ENCODE data around the gene CYP20A1.
"Not testable (repeated sequence)": the region's sequence is repeated elsewhere in the genome, so short reads cannot be mapped to it uniquely, and the experiment has no call there.

The CYP20A1 gene, protein sequence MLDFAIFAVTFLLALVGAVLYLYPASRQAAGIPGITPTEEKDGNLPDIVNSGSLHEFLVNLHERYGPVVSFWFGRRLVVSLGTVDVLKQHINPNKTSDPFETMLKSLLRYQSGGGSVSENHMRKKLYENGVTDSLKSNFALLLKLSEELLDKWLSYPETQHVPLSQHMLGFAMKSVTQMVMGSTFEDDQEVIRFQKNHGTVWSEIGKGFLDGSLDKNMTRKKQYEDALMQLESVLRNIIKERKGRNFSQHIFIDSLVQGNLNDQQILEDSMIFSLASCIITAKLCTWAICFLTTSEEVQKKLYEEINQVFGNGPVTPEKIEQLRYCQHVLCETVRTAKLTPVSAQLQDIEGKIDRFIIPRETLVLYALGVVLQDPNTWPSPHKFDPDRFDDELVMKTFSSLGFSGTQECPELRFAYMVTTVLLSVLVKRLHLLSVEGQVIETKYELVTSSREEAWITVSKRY

DNA sequence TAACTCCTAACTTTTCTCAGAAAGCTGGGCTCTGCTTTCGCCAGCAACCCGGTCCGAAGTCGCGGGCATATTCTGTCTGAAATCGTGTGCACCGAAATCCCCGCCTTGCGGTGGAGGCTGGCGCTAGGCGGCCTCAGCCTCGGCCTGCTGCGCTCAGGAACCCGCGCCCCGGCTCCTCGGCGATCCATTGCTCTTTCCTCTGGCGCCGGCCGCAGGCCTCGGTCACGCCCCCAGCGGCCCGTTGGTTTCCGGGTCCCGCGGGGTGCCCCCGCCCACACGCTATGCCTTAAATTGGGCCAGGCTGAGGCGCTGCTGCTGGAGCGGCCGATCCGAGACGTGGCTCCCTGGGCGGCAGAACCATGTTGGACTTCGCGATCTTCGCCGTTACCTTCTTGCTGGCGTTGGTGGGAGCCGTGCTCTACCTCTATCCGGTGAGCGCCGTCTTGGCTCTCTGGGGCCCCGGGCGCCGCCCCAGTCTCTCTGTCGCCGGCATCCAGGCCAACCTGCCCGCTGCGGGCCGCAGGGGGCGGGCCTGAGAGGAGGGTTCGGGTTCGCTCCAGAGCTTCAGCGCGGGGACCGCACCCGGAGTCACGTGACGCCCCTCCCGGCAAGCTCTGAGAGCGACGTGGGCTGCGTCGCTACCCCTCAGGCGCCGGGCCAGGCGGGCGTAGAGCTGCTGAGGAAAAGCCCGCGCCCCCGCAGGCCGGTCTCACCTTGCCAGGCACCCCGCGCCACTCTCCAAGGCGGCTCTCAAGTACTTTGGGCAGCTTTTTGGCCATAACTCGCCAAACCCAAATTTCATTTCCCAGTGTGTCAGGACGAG is at the start of gene CYP20A1:
TSS of gene CYP20A1 (plus strand) at position 315 of the 823 bp plus-strand sequence. CDS start at position 360, 45 bp downstream.
- DNase-seq: peak; percentile 86 to 99 (median 98)

DNA sequence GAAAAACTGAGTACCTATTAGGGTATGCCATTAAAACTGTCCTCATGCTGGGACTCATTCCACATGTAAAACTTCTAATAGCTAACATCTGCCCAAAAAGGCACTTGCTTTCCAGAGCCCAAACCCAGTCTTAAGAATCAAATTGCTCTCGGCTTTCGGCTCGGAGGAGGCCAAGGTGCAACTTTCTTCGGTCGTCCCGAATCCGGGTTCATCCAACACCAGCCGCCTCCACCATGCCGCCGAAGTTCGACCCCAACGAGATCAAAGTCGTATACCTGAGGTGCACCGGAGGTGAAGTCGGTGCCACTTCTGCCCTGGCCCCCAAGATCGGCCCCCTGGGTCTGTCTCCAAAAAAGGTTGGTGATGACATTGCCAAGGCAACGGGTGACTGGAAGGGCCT is 48.3 kb upstream of the CYP20A1 start:
- not testable (repeated sequence) for DNase-seq

DNA sequence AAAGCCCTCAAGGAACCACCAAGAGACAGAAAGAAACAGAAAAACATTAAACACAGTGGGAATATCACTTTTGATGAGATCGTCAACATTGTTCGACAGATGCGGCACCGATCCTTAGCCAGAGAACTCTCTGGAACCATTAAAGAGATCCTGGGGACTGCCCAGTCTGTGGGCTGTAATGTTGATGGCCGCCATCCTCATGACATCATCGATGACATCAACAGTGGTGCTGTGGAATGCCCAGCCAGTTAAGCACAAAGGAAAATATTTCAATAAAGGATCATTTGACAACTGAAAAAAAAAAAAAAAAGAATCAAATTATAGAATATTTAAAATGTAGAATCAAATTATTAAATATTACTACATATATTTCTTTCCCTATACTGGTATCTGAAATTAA is 47.8 kb upstream of the CYP20A1 start:
- DNase-seq: not testable (repeated sequence)

DNA sequence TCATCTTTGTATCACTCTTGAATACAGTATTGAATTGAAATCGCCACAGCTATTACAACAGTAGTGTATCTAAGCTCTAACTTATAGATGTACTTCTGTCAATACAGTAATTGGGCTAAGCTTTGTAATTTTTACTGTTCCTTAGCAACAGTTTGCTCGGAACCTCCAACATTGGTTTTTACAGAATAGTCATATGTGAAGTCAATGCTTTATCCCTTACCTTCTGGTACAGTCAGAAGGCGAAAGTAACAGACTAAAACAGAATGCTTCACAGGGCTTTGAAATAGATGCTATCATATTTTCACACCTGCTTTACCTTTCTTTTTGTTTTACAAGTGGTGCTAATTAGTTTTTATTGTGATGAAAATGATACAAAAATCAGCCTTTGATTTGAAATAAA is 46.9 kb upstream of the CYP20A1 start:
- DNase-seq: peak in 1 of 3 experiments; percentile 58

DNA sequence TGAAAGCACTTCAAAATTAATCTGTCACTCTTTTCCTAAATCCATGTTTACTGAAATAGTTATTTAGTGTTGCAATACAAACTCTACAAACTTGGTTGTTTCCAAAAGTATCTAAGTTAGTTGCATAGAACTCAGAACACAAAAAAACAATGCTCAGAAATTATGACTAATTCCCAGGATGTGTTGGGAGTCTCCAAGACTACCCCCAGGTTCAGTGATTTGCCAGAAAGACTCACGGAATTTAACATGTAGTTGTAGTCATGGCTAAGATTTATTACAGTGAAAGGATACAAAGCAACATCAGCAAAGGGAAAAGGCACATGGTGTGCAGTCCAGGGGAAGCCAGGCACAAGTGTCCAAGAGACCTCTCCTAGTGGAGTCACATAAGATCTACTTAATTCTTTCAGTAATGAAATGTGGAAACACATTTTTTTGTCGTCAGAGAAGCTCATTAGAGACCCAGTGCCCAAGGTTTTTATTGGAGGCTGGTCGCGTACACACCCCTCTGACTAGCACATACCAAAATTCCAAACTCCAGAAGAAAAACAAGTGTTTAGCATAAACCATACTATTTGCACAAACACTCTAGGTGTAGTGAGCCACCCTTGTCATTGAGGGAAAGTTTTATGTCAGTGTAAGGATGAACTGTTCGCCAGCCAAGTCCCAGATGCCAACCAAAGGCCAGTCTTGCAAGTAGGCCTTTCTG is 43.3 kb upstream of the CYP20A1 start:
- DNase-seq: no peak

DNA sequence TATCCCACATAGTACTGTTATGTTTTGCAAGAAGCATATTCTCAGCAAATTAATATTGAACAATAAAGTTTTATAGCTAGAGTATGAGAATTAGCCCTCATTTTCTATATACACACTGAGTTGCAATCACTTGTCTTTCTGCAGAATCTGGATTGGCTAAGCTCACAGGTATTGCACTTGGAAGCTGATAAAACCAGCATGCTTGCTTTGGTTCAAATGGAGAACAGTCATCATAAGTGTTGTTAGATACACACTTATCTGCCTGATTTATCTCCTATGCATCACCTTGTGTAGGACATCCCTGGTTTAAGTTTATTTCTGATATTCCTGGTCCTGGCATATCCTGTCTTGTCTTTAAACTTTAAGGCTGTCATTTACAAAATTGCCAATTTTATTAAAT is 38.0 kb upstream of the CYP20A1 start:
- DNase-seq: no peak

DNA sequence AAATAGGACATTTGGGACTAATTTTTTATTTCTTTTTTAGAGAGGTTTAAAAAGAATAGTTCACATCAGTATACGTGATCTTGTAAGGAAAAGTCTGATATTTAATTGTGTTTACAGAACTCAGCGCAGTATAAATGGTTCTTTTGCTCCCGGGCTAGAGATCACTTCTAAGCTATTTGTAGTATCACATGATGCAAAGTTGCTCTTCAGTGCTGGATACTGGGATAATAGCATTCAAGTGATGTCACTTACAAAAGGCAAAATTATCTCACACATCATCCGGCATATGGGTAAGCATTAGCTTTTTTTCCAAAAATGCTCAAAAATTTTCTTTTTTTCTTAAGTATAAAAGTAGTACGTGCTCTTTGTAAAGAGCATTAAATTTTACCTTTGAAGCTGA is 37.4 kb upstream of the CYP20A1 start:
- no peak for DNase-seq

DNA sequence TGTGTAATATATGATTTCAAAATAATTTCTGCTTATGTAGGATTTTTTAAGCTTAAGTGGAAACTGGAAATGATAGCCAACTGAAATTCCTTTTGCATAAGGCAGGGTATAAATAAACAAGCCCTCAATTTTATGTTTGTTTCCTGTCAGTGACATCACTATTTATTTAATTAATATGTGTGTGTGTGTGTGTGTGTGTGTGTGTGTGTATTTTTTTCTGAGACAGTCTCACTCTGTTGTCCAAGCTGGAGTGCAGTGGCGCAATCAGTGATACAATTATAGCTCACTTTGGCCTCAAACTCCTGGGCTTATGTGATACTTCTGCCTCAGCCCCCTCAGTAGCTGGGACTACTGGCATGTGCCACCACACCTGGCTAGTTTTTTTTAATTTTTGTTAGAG is 29.3 kb upstream of the CYP20A1 start:
- no peak for DNase-seq

DNA sequence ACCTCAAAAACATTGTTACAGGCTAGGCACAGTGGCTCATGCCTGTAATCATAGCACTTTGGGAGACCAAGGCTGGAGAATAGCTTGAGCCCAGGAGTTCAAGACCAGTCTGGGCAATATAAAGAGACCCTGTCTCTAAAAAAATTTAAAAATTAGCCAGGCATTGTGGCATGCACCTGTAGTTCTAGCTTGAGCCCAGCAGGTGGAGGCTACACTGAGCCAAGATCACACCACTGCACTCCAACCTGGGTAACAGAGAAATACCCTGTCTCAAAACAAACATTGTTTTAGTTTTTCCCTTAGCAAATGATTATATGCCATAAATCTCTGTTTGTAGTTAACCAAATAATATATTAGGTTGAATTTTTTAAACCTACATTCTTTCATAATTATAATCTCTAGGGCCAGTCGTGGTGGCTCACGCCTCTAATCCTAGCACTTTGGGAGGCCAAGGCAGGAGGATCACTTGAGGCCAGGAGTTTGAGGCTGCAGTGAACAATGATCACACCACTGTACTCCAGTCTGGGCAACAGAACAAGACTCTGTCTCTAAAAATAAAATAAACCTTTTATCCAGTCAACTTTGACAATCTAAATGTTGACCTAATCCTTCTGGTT is 13.3 kb upstream of the CYP20A1 start:
- peak in 2 of 3 experiments; percentile 4 to 42 for DNase-seq

DNA sequence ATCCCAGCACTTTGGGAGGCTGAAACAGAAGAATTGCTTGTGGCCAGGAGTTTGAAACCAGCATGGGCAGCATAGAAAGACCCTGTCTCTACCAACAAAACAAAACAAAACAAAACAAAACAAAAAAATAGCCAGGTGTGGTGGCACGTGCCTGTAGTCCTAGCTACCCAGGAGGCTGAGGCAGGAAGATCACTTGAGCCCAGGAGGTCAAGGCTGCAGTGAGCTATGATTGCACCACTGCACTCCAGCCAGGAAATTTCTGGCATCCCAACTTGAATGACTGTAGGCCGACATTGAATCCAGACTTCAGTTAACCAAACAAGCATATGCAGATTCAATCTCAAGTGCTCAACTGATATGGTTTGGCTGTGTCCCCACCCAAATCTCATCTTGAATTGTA is 9.1 kb upstream of the CYP20A1 start:
- DNase-seq: not testable (repeated sequence)

DNA sequence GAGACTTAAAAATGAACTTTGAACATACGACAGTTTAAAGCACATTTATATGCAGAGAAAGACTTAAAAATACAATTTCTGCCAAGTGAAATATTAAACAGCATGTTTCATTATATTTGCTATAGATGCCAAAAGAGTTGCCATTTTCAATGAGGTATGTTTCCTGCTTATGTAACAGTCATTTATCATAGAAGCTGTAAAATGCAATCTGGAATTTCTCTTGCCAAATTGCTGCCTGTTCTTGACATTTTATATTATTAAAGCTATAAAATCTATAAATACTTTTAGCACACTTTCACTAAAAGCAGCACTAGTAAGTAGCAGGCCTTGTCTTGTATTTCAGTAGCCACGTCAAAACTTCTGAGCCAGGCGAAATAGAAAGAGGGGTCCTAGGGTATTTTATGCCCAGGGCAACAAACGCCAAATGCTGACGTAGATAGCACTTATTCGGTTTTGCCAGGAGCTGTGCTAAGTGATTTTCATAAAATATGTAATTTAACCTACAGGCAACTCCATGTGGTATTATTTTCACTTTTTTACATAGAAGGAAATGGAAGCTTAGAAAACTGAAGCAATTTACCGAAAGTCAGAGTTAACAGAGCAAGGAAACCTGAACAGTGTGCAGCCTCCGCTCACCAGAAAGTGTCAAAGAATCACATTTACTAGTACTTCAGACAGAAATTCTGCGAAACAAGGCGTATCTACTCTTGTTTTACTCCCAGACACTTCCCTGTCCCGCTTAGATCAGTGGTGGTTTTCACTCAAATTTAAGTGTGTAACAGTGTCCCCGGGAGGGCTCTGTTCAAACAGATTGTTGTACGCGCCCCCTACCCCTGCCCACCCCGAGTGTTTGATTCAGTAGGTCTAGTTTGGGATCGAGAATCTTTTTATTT is 1.2 kb upstream of the CYP20A1 start:
- peak in 2 of 3 experiments; percentile 46 to 56 for DNase-seq

DNA sequence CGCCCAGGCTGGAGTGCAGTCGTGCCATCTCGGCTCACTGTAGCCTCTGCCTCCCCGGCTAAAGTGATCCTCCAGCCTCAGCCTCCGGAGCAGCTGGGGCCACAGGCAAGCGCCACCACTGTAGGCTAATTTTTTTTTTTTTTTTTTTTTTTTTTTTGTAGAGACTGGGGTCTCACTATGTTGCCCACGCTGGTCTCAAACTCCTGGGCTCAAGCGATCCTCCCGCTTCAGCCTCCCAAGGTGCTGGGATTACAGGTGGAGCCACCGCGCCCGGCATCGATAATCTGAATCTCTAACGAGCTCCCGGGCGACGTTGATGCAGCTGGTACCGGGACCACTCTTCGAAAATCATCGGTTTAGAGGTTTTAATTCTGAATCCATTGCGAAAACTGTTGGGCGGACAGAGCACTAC is 520 bp upstream of the CYP20A1 start:
- DNase-seq: no peak

DNA sequence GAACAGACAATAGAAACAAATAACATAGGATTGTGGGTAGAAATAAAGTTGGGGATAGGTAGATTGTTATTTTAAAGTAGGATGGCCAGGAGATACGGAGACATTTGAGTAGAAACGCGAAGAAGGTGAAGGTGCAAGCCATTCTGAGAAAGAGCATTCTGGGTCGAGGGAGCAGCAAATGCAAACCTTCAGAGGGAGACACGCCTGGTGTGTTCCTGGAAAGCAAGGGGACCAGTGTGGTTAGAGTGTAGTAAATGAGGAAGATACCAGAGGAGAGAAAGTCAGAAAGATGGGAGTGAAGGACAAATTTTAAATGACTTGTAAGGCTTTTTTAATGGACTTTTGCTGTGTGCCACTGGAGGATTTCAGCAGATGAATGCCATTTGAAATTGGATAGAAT is 1.7 kb downstream of the CYP20A1 start:
- no peak for DNase-seq

DNA sequence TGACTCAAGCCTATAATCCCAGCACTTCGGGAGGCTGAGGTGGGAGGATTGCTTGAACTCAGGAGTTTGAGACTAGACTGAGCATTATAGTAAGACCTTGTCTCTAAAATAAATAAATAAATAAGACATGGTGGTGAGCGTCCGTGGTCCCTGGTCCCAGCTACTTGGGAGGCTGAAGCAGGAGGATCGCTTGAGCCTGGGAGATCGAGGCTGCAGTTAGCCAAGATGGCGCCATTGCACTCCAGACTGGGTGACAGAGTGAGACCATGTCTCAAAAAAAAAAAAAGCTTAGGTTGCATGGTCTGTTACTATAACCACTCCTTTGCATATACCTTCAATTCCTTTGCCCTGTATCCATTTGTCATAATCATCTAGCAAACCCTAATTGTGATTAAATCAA is 3.7 kb downstream of the CYP20A1 start:
- DNase-seq: no peak

DNA sequence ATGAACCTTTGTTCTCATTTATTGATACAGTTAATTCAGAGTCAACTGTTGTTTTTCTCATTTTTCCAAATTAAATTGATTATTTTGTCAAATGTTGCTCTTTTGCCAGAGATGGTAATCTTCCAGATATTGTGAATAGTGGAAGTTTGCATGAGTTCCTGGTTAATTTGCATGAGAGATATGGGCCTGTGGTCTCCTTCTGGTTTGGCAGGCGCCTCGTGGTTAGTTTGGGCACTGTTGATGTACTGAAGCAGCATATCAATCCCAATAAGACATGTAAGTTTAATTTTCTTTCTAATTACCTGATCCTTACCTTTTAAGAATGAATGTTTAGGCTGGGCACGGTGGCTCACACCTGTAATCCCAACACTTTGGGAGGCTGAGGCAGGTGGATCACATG is 7.8 kb downstream of the CYP20A1 start:
- no peak for DNase-seq

DNA sequence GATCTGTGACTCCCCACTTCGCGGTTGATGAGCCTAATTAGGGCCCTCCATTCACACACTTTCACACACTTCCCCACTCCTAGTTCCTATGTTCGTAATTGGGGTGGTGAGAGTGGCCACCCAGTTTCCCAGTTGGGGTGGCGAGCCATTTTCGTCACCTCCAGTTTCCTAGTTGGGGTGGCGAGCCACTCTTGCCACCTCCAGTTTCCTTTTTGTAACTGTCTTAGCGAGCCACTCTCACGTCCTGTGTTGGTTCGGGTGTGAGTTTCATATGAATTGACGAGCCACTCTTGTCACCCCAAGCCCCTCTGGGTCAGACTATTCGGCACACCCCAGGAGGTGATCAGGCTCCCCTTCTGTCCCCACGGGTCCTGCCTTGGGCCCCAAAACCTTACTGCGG is 14.0 kb downstream of the CYP20A1 start:
- no peak for DNase-seq

DNA sequence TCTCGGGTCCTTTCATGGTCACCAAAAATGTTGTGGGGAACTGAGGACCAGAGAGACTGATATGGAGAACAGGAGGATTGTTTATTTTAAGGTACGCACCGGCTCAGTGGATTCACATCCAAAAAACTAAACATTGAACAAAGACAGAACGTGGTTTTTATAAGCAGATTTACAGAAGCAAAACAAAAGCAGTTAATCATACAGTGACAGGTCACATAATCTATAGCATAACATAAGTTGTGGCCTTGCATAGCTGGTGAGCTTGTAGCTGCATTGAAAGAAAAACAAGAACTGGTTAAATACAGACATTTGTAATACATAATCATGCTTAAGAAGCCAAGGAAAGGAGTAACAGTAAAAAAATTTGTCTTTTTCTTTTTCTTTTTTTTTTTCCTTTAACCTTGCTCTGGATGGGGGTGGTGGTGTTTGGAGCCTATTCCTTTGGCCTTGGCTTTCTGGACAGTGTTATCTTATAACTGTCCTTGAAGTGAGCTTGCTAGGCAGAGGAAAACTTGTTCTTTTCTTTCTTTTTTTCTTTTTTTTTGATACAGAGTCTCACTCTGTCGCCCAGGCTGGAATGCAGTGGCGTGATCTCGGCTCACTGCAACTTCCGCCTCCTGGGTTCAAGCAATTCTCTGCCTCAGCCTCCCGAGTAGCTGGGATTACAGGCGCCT is 14.7 kb downstream of the CYP20A1 start:
- not testable (repeated sequence) for DNase-seq

DNA sequence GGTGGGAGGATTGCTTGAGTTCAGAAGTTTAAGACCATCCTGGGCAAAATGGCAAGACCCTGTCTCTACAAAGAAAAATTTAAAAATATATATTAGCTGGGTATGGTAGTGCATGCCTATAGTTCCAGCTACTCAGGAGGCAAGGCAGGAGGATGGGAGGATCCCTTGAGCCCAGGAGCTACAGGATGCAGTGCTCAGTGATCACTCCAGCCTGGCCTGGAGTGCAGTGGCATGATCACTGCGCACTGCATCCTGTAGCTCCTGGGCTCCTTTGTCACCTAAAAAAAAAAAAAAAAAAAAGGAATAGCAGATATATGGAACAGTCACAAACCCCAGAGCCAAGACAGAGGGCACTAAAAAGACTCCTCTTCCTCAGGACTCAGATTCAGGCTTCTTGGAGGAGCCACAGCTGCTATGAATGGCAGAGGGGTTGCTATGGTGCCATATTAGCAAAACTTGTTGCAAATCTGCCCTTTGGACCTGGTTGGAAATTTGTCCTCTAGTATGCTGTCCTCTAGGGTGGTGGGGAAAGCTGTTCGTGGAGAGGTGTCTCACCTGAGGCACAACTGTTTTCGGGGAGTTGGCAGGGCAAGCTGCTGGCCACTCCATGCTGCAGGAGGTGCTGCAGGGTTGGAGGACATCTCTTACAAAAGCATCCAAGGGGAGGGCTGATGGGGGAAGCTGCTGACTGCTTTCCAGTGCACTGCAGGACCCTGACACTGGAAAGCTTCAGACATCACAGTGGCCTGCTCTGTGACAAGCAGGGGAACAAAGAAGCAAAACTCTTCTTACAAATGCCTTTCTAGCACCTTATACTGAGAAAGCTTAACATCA is 22.7 kb downstream of the CYP20A1 start:
- DNase-seq: no peak

DNA sequence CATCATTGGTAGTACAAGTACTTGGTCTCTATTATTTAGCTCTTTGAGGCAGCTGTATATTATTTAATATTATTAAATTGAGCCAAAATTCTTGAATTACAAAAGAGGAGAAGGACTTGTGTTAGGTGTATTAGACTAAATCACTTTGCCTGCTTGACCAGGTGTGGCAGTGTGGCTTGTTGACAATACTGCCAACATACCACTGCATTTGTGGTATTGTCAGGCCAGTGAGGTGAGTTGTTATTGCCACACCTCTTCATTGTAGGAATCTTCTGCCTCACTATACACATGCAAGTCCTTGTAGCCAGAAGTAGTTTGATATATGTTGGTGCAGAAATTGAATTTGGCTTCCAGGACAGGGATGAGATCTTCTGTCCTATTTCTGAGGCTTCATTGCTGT is 40.5 kb downstream of the CYP20A1 start:
- DNase-seq: no peak

DNA sequence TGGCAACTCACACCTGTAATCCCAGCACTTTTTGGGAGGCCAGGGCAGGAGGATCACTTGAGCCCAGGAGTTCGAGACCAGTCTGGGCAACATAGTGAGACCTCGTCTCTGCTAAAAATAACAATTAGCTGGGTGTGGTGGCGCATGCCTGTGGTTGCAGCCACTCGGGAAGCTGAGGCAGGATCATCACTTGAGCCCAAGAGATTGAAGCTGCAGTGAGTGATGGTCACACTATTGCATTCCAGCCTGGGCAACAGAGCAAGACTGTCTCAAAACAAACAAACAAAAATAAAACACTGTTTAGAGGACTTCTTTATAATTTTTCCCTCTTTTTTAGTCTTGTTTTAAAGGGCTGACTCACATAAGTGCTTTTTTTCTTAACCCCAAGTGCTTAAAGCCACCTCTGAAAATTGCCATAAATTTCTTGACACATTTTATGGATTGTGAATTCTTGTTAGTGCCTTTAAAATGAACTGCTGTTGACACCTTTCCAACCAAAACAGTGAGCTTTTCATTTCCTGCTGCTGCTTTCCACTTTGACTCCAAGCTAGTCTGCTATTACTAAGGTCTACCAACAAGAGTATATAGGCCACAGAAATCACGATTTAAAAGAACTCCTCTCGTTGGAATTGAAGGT is 41.7 kb downstream of the CYP20A1 start:
- DNase-seq: no peak
